GM12878 (cell line): ENCODE measurements around the gene RFK. TPM values are rescaled to one million over a fixed set of nuclear protein-coding genes. Genes with fewer than 3 reads are reported as not detected.

Experiments used
- ATAC-seq: fragments of 200-7000 bp; cut with Tn5 transposase; 3 replicates; pipeline ENCODE4 v1.9.1; 2020; ENCODE audit warnings: mild to moderate bottlenecking, moderate library complexity
- BruUV-seq: library from RNA; stranded (reverse); fragments of 400-500 nt; replicated peaks from 2 replicates; lab custom pipeline; 2021; lab: Mats Ljungman, UMichigan
- CTCF ChIA-PET: fragments of 300-600 bp; sonication (Branson Sonifier 250); formaldehyde crosslinking; extraction: SDS; loops from one replicate; lab custom pipeline; 2021; ENCODE audit warnings: inconsistent platforms; lab: Yijun Ruan, JAX
- POLR2A ChIA-PET: fragments of 350-600 bp; formaldehyde crosslinking; extraction: SDS; loops from one replicate; lab custom pipeline; 2021; ENCODE audit warnings: inconsistent platforms; lab: Charles Lee
- RAD21 ChIA-PET: fragments of 300-600 bp; sonication (Branson Sonifier 250); formaldehyde crosslinking; loops from one replicate; lab custom pipeline; 2023; ENCODE audit warnings: antibody characterized with exemption; ENCODE audit not compliant: unreplicated experiment; lab: Charles Lee
- SMC1A ChIA-PET: fragments of 300-600 bp; sonication (Branson Sonifier 250); formaldehyde crosslinking; loops from one replicate; lab custom pipeline; 2023; ENCODE audit not compliant: unreplicated experiment, uncharacterized antibody; lab: Charles Lee
- DNase-seq: peaks from one replicate; pipeline ENCODE4 v3.0.0-alpha.2; 2011; ENCODE audit warnings: low read depth, low spot score
- FAIRE-seq: peaks from 3 replicates; lab custom pipeline; 2011; peaks lifted over from hg19 to GRCh38; lab: Jason Lieb, UNC
- H2AFZ ChIP-seq: 2 replicates; pipeline ENCODE4 v1.6.0; 2011; ENCODE audit warnings: low read depth, low read length, control low read depth; ENCODE audit not compliant: control insufficient read depth
- H3K27ac ChIP-seq: 2 replicates; pipeline ENCODE4 v1.5.1; 2011; ENCODE audit warnings: control low read depth; ENCODE audit not compliant: control insufficient read depth, insufficient read depth
- H3K27me3 ChIP-seq, 2 experiments: replicated peaks in 1 of 2; 2 replicates each; pipeline versions ENCODE4 v1.6.0 to v1.6.1; 2011; ENCODE audit warnings: low read length in 1 of 2; ENCODE audit not compliant: control insufficient read depth in 2 of 2, insufficient read depth in 2 of 2
- H3K36me3 ChIP-seq, 2 experiments: 2 replicates each; pipeline ENCODE4 v1.5.1; 2011; ENCODE audit warnings: low read length in 1 of 2; ENCODE audit not compliant: control insufficient read depth in 2 of 2, insufficient read depth in 2 of 2
- H3K4me1 ChIP-seq: 2 replicates; pipeline ENCODE4 v1.6.1; 2011; ENCODE audit warnings: mild to moderate bottlenecking, low read length, moderate library complexity, mixed read lengths; ENCODE audit not compliant: control insufficient read depth, insufficient read depth
- H3K4me2 ChIP-seq: 2 replicates; pipeline ENCODE4 v1.6.0; 2011; ENCODE audit warnings: control low read depth; ENCODE audit not compliant: control insufficient read depth, insufficient read depth
- H3K4me3 ChIP-seq: fragments of 200-600 bp; sonication (generic); 2 replicates; pipeline ENCODE4 v1.5.1; 2016
- H3K79me2 ChIP-seq: 2 replicates; pipeline ENCODE4 v1.6.0; 2011; ENCODE audit warnings: low read length; ENCODE audit not compliant: control insufficient read depth, insufficient read depth
- H3K9ac ChIP-seq: 2 replicates; pipeline ENCODE4 v1.8.0; 2011; ENCODE audit warnings: low read length, control low read depth, mixed read lengths; ENCODE audit not compliant: control insufficient read depth, insufficient read depth
- H3K9me3 ChIP-seq: replicated peaks from 3 replicates; pipeline ENCODE4 v1.5.1; 2011; ENCODE audit warnings: mild to moderate bottlenecking, low read length; ENCODE audit not compliant: control insufficient read depth, insufficient read depth
- H4K20me1 ChIP-seq: 2 replicates; pipeline ENCODE4 v1.6.0; 2011; ENCODE audit not compliant: control insufficient read depth, insufficient read depth
- E2F4 ChIP-seq: IDR thresholded peaks from 2 replicates; pipeline ENCODE4 v1.6.1; 2012; ENCODE audit warnings: low read depth, low read length, improper control_type of control experiment
- EED ChIP-seq: sonication (generic); IDR thresholded peaks from 2 replicates; pipeline ENCODE4 v1.6.1; 2016; ENCODE audit warnings: antibody characterized with exemption, low read depth
- IRF5 ChIP-seq: fragments of 450-650 bp; IDR thresholded peaks from 2 replicates; pipeline ENCODE4 v1.6.1; 2017; ENCODE audit warnings: borderline replicate concordance
- KLF5 ChIP-seq: fragments of 450-650 bp; IDR thresholded peaks from 2 replicates; pipeline ENCODE4 v1.6.1; 2014; ENCODE audit warnings: mild to moderate bottlenecking; ENCODE audit not compliant: partially characterized antibody
- MAX ChIP-seq: IDR thresholded peaks from 2 replicates; pipeline ENCODE4 v1.6.1; 2012; ENCODE audit warnings: low read depth, low read length, improper control_type of control experiment
- SMAD1 ChIP-seq: fragments of 450-650 bp; IDR thresholded peaks from 2 replicates; pipeline ENCODE4 v1.6.1; 2018; ENCODE audit warnings: mild to moderate bottlenecking, low read depth; ENCODE audit not compliant: partially characterized antibody
- TCF3 ChIP-seq: IDR thresholded peaks from 2 replicates; pipeline ENCODE4 v1.6.1; 2012; ENCODE audit warnings: low read depth, mild to moderate bottlenecking, low read length, borderline replicate concordance; ENCODE audit not compliant: insufficient read depth
- ZBTB11 ChIP-seq: fragments of 450-650 bp; formaldehyde crosslinking; IDR thresholded peaks from 2 replicates; pipeline ENCODE4 v1.5.0; 2022; ENCODE audit warnings: mild to moderate bottlenecking, missing genetic modification characterization
- WGBS: methylation state at CpG from one replicate; pipeline ENCODE4 v1.1.6; 2016; ENCODE audit warnings: low lambda C conversion rate; ENCODE audit not compliant: insufficient replicate concordance, insufficient coverage; ENCODE audit errors: missing lambda C conversion rate; 5-methylcytosine and 5-hydroxymethylcytosine counted together
- in situ Hi-C: fragments of 300-500 bp; cut with MboI; formaldehyde crosslinking; loops from 9 replicates; pipeline ENCODE4 v1.14.3; 2018; ENCODE audit warnings: mixed read lengths
- intact Hi-C: fragments of 100-400 bp; cut with micrococcal nuclease; formaldehyde crosslinking; loops from one replicate; pipeline ENCODE4 v1.14.2; 2022; ENCODE audit not compliant: unreplicated experiment
- polyA plus RNA-seq, 11 experiments: library from polyadenylated mRNA; depleted of rRNA in 4 of 11; unstranded in 6 of 11; stranded (reverse) in 5 of 11; fragments of >200 nt; fragmentation: Nextera tagmentation in 4 of 11; fragmentation: Illumina TruSeq in 1 of 11; extraction: Ambion mirVana in 4 of 11; extraction: Trizol in 1 of 11; gene quantifications; 1 replicate in 1 of 11; 2 replicates in 10 of 11; pipeline versions ENCODE4 v1.2.1 to v1.2.3, GENCODE V29; 2011 to 2016; ENCODE audit warnings: inconsistent platforms in 2 of 11, missing spikeins in 2 of 11, low read depth in 1 of 11
- total RNA-seq, 4 experiments: library from RNA; depleted of rRNA in 3 of 4; stranded (reverse); fragments of >200 nt in 3 of 4; fragmentation: Illumina TruSeq in 1 of 4; extraction: Trizol in 1 of 4; gene quantifications; 2 replicates each; pipeline versions ENCODE4 v1.2.1 to v1.2.3, GENCODE V29; 2013 to 2021

Gene RFK
- total and polyA plus RNA-seq, 10 of the 15 experiments (the other 5 are each of a cell fraction or from before 2014, with no cell fraction given) = 4.4 to 18.6 (median 11.6) TPM

GRCh38 chr9:76373173-76373783, 20.9 kb downstream of the RFK start:
- TF ChIP-seq KLF5 (no peak), IRF5 (no peak), TCF3 (no peak), SMAD1 (no peak)
- TF ChIP-seq, all 136 proteins: peak for 0
- no TSS peak for BruUV-seq
- H3K27ac ChIP-seq = no peak overlapping the region
- SMC1A ChIA-PET = no interaction called here
- H3K36me3 ChIP-seq = no peaks in the 10 kb centered on the region
- RAD21 ChIA-PET = interaction anchor here (0.9 kb wide), 1 partner anchor 21 kb away, joined by 3 read pairs; no protein-coding TSS in a partner anchor
- CTCF ChIA-PET = no interaction called here
- no peak overlapping the region for H3K9ac ChIP-seq
- POLR2A ChIA-PET = no interaction called here
- H2AFZ ChIP-seq = no peak overlapping the region
- H4K20me1 ChIP-seq = no peaks in the 10 kb centered on the region
- no peaks in the 10 kb centered on the region for H3K79me2 ChIP-seq
- WGBS = 34% methylated on average over 4 of the region's 4 CpGs
- H3K4me1 ChIP-seq = peaks cover 10% of the 10 kb centered on the region
- intact Hi-C loops (no loop called here), in situ Hi-C loops (no loop called here)
- FAIRE-seq (peak; percentile 52), ATAC-seq (peak; percentile 40), DNase-seq (no peak)
- H3K27me3 ChIP-seq = no peaks in the 10 kb centered on the region
- H3K9me3 ChIP-seq = no peaks in the 10 kb centered on the region
- H3K4me3 ChIP-seq = no peak overlapping the region
- H3K4me2 ChIP-seq = no peak overlapping the region

- FAIRE-seq = no peak
- H3K27me3 ChIP-seq = no peaks in the 10 kb centered on the region
- RAD21 ChIA-PET = no interaction called here
- TF ChIP-seq ZBTB11 (CRISPR knock-in tag) = no peak
- no peak for TF ChIP-seq EED
- no peak for TF ChIP-seq MAX
- TF ChIP-seq E2F4 = no peak
These were observed 21.9 kb downstream of the RFK start for GRCh38 chr9:76372336-76372735.

More at GRCh38 chr9:76372336-76372735, 21.9 kb downstream of the RFK start:
- no peak overlapping the region for H2AFZ ChIP-seq
- H3K36me3 ChIP-seq = no peaks in the 10 kb centered on the region
- ChIA-PET CTCF (no interaction called here), SMC1A (interaction anchor here (1.2 kb wide), 1 partner anchor 12 kb away, joined by 4 read pairs; no protein-coding TSS in a partner anchor), POLR2A (no interaction called here)
- in situ Hi-C loops (no loop called here), intact Hi-C loops (no loop called here)
- no peaks in the 10 kb centered on the region for H3K9me3 ChIP-seq
- H3K4me3 ChIP-seq = no peak overlapping the region
- no peak overlapping the region for H3K9ac ChIP-seq
- ATAC-seq (no peak), DNase-seq (no peak)
- peaks cover 10% of the 10 kb centered on the region for H3K4me1 ChIP-seq
- no peaks in the 10 kb centered on the region for H4K20me1 ChIP-seq
- H3K27ac ChIP-seq = no peak overlapping the region
- no peak overlapping the region for H3K4me2 ChIP-seq
- no TSS peak for BruUV-seq
- no peaks in the 10 kb centered on the region for H3K79me2 ChIP-seq
